GM19025 (cell line): ENCODE data around the gene GIGYF2.
"Not testable (repeated sequence)": the region's sequence is repeated elsewhere in the genome, so short reads cannot be mapped to it uniquely, and the experiment has no call there.

ENCODE experiments used
- ATAC-seq: cut with Tn5 transposase; IDR thresholded peaks from one replicate; pipeline ENCODE4 v1.9.1; 2021; ENCODE audit warnings: mild to moderate bottlenecking, low read depth, moderate library complexity; ENCODE audit not compliant: unreplicated experiment

GIGYF2 gene

GRCh38 chr2:232687382-232688160 is 9.6 kb upstream of the GIGYF2 start:
- no peak for ATAC-seq

- ATAC-seq: no peak
Observed at GRCh38 chr2:232688201-232688600, 8.9 kb upstream of the GIGYF2 start.

- no peak for ATAC-seq
Observed at GRCh38 chr2:232689152-232689910, 7.8 kb upstream of the GIGYF2 start.

- ATAC-seq: not testable (repeated sequence)
Observed at GRCh38 chr2:232691117-232691516, 6.0 kb upstream of the GIGYF2 start.

GRCh38 chr2:232693344-232693743 is 3.8 kb upstream of the GIGYF2 start:
- ATAC-seq: no peak

GRCh38 chr2:232696609-232697058 is 497 bp upstream of the GIGYF2 start:
- ATAC-seq: no peak

- no peak for ATAC-seq
Observed at GRCh38 chr2:232697807-232698110, 628 bp downstream of the GIGYF2 start.

GRCh38 chr2:232698556-232699091 is 1.5 kb downstream of the GIGYF2 start:
- no peak for ATAC-seq

- ATAC-seq: no peak
Observed at GRCh38 chr2:232699110-232699509, 2.0 kb downstream of the GIGYF2 start.

GRCh38 chr2:232700154-232700553 is 3.0 kb downstream of the GIGYF2 start:
- no peak for ATAC-seq

GRCh38 chr2:232707076-232707475 is 9.9 kb downstream of the GIGYF2 start:
- ATAC-seq: no peak

- ATAC-seq: no peak
Observed at GRCh38 chr2:232713505-232713904, 16.4 kb downstream of the GIGYF2 start.

- ATAC-seq: no peak
Observed at GRCh38 chr2:232714969-232715368, 17.8 kb downstream of the GIGYF2 start.

- not testable (repeated sequence) for ATAC-seq
Observed at GRCh38 chr2:232720056-232720455, 22.9 kb downstream of the GIGYF2 start.

GRCh38 chr2:232721261-232721660 is 24.1 kb downstream of the GIGYF2 start:
- ATAC-seq: no peak

- ATAC-seq: no peak
Observed at GRCh38 chr2:232721882-232722281, 24.8 kb downstream of the GIGYF2 start.

GRCh38 chr2:232723027-232723426 is 25.9 kb downstream of the GIGYF2 start:
- ATAC-seq: no peak

- no peak for ATAC-seq
Observed at GRCh38 chr2:232728785-232729184, 31.7 kb downstream of the GIGYF2 start.

GRCh38 chr2:232731470-232731869 is 34.3 kb downstream of the GIGYF2 start:
- ATAC-seq: no peak

GRCh38 chr2:232741294-232741693 is 44.2 kb downstream of the GIGYF2 start:
- no peak for ATAC-seq

- no peak for ATAC-seq
Observed at GRCh38 chr2:232741972-232742371, 44.8 kb downstream of the GIGYF2 start.

- ATAC-seq: no peak
Observed at GRCh38 chr2:232744963-232745362, 47.8 kb downstream of the GIGYF2 start.
